GM21737 (cell line): ENCODE data around the gene ITGB3.
"Not testable (repeated sequence)": the region's sequence is repeated elsewhere in the genome, so short reads cannot be mapped to it uniquely, and the experiment has no call there.

Experiments used
- ATAC-seq: cut with Tn5 transposase; IDR thresholded peaks from one replicate; pipeline ENCODE4 v1.9.1; 2021; ENCODE audit warnings: mild to moderate bottlenecking, moderate library complexity; ENCODE audit not compliant: unreplicated experiment

ITGB3 gene

DNA sequence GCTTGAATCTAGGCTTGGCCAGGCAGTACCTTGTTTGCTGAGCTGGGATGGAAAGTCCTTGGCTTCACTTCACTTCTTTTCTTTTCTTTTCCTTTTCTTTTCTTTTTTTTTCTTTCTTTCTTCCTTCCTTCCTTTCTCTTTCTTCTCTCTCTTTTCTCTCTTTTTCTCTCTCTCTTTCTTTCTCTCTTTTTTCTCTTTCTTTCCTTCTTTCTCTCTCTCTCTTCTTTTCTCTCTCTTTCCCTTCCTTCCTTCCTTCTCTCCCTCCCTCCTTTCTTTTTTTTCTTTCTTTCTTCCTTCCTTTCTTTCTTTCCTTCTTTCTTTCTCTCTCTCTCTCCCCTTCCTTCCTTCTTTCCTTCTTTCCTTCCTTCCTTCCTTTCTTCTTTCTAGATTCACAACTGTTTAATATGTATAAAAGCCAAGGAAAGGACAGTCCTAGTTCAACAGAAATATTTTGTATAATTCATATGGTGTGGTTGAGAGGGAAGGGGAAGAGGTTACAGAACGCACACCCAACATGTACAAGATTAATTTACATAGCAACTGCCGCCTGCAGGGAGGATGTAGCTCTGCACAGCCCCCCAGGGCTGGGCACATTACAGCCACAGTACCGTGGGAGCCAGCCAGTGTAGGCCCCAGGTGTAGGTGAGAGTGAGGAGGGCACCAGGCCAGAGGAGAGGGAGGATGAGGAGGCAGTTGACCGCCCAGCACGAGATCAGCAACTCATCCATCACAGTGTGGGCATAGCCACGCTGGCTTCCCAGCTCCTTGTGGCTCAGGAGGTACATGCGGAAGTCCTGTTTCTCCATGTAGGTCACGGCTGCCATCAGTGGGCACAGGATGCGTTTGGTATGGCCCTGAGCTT, 9.7 kb upstream of the ITGB3 start:
- no peak for ATAC-seq

DNA sequence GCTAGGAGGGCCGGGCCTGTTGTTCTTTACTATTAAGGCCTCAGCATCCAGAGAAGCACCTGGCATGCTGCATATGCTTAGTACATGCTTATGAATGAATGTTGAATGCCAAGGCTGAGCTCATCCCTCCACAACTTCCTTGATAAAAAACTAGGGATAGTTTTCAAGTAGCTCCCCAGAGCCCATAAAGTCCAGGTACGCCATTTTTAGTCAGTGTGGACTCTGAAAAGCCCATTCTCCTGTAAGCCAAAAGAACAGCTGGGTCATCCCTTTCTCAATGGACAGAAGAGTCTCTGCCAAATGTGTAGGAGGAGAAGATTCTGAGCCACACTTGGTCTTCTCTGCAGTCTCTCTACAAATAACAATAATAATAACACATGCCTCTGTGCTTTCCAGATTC, 8.9 kb upstream of the ITGB3 start:
- ATAC-seq, result no peak

DNA sequence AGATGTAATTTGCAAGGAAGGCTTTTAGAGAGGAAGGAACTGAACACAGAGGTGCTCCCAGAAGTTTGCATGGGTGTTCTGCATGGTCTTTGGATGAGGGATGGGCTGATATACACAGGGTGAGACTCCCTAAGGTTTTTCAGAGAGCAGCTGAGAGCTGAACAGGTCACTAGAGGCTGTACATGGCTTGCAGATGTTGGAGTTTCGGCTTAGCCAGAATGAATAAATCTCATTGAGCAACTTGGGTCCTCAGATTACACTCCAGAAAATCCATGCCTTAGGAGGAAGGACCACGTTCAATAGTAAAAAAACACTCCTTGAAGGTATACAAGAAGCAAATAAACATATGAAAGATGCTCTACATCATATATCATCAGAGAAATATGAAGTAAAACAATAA, 7.5 kb upstream of the ITGB3 start:
- ATAC-seq, result no peak

DNA sequence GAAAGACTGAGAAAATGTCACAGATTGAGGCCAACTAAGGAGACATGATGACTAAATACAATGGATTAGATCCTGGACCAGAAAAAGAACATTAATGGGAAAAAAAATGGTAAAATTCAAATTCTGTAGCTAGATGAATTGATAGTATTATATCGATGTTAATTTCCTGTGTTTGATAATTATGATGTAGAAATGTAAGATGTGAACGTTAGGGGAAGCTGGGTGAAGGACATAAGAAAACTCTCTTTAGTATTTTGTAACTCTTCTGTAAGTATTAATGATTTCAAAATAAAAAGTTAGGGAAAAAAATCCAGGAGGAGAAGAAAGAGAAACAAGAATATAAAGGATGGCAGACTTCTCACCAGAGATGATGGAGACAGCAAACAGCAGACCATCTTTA, 2.8 kb upstream of the ITGB3 start:
- no peak for ATAC-seq

DNA sequence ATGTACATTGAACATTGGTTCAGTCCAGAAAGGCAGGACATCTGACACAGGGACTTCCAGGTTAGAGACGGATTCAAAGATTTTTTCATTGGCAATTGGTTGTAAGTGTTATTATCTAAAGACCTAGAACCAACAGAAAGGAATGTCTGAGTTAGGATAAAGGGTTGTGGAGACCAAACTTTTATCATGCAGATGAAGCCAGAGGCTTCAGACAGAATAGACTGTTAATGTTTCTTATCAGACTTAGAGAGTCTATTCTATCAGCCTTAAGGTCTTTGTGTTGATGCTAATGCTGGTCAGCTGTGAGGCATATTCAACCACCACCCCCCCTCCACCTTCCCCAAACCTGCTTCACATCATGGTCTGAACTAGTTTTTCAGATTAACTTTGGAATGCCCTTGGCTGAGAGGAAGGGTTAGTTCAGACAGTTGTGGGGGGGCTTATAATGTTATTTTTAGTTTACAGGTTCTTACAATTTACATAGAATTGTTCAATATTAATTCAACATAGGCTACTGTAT, 2.1 kb upstream of the ITGB3 start:
- ATAC-seq, result no peak

DNA sequence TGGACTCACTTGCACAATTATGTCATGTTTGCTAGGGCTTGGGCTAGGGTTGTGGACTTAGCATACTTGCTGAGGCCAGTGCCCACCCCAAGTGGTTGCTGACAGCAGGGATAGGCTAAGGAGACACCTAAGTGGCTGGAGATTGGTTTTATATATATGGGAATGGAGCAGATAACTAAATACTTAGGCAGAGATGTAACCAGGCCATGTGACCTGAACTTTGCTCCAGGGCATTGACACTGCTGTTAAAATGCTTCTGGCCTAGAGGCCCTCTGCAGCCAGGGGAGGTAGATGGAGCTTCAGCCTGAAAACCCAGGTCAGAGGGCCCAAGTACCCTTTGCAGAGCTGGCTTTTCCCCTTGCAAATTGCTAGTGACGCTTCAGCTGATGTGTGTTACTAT, 1.4 kb upstream of the ITGB3 start:
- no peak for ATAC-seq

DNA sequence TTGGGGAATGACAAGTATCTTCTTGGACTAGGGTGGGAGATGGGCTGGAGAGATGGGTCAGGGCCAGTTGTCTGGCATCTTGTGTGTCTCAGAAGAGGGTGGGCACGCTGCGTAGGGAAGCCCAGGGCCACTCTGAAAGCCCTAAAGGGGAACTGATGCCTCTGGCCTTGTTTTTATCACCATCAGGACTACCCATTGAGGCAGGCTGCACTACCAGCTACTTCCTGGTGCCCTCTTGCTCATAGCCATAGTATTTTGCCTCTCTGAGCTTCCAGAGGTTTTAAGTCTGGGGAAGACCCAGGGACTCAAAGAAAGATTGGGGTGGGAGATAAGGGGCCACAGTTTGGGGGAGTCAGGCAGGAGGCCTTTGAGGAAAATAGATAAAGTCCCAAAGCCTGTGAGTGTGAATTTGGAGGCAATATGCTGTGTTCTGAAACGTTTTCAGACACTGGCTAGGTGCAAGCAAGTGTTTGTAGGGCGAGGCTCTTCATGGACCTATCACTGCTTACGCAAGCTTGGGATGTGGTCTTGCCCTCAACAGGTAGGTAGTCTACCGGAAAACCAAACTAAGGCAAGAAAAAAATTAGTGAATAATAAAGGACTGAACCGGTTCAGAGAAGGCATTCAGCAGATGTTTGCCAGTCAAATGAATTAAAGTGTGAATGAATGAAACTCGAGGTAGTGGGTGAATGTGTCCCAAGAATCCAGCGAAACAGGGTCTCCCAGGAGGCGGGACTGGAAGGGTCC, 688 bp upstream of the ITGB3 start:
- no peak for ATAC-seq

DNA sequence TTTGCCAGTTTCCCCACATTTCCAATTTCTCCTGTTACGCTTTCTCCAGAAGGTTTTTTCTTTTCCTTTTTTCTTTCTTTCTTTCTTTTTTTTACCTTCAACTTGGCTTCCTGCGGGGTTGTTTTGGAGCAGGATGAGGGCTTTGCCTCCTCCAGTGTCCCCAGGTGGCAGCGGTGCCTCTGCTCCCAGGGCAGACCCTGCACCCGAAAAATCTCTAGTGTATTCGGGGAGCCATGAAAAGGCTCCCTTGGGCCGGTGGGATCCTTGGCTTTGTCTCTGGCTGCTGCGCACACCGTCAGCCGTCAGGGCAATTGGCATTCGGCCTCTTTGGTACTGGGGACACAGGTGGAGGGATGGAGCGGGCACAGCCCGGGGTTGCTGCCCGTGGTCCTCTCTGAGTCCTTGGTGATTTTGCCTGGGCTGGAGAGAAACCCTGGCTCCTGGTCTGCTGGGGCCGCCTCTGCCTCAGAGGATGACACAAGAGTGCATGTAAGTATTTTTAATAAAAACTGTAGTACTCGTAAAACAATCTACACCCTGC, 846 bp downstream of the ITGB3 start:
- no peak for ATAC-seq

DNA sequence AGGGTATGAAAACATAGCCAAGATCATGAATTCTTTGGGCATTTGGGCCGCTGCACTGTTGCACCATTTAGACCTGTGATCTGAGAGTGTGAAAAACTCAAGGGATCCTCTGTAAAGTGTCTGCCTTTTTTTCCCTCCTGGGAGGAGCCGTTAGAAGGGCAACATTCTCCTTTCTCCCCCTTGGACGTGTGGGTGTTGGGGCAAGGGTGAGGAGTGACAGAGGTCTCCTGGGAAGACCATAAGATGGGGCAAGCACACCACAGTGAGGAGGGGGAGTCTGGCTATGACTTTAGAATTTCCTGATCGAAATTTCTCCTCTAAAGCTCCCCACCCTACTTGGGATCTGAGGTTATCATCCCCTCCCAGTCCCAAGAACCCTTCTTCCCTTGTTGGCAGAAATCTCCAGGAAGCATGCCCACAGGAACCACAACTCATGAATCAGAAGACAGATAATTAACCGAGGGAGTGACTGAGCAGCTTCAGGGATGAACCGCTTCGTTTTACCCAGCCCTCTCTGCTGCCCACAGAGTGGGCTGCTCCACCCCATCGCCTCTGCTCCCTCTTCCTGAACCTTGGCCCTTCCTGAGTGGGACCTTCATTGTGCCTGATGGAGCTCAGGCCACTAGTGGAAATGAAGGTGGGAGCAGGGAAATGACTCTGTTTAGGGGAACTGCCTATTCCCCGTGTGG, 4.2 kb downstream of the ITGB3 start:
- no peak for ATAC-seq

DNA sequence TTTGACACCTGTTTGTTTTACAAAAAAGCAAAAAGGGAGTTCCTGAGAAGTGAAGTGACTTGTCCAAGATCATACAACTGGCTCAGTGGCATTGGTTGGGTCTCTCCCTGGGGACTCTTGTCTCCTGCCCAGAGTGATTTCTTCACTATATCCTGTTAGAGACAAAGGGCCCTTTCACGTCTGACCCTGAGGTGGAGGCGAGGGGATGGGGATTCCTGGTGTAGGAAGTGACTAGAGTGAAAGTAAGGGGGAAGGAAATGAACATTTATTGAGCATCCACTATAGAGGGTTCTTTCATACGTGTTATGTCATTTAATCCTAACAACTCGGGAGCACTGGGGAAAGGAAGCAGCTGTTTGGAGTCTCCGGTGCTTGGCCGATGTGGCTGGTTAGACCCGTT, 9.0 kb downstream of the ITGB3 start:
- ATAC-seq, result no peak

DNA sequence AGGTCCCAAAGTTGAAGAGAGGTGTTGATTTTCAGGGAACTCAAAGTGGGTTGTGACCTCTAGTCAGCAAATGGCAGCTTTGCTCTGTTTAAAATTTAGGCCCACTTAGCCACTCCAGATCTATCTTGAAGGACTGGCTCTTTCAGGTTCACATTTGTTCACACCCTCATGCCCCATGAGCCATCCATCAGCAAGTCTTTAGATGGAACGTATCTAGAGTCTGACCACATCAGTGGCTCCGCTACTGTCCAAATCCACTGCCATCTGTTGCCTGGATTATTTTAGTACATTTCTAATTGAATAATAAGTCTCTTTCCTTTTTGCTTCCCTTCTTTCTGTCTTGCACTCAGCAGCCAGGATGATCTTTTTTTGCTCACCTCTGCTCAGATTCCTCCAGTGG, 10.5 kb downstream of the ITGB3 start:
- no peak for ATAC-seq

DNA sequence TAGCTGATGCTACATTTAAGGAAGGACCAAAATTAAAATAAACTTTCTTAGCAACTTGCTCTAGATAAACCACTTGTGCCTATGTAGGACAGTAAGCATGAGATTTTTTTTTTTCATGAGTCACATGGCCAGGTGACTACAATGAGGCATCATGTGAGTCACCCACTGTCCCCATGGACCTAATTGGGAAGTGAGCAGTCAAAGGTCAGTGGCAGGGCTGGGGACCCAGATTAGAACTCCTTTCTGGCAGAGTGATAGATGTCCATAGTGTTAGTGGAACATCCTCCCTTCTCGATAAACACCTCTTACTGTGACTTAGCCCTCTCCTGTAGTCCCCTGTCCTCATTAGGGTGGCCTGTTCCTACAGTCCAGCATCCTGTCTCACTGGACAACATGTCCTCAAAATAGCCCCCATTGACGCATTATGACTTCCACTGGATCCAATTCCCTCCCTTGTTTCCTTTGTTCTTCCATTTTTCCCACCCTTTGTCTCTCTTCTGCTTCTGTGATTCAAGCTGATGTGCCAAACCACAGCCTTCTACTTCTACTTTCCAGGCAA, 12.4 kb downstream of the ITGB3 start:
- ATAC-seq, result no peak

DNA sequence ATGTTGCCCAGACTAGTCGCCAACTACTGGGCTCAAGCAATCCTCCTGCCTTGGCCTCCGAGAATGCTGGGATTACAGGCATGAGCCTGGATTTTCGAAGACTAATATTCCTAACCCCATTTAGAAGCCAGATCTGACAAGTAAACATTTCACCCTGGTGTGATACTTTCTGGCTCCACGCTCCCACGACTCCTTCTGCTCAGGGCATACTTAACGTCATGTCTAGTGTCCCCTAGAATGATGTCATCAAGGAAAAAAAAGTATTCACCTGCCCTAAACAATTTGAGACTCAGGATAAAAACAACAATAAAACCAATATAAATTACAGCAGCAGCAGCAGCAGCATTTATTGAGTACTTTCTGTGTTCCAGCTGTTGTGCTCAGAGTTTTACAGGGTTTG, 13.2 kb downstream of the ITGB3 start:
- ATAC-seq, result no peak

DNA sequence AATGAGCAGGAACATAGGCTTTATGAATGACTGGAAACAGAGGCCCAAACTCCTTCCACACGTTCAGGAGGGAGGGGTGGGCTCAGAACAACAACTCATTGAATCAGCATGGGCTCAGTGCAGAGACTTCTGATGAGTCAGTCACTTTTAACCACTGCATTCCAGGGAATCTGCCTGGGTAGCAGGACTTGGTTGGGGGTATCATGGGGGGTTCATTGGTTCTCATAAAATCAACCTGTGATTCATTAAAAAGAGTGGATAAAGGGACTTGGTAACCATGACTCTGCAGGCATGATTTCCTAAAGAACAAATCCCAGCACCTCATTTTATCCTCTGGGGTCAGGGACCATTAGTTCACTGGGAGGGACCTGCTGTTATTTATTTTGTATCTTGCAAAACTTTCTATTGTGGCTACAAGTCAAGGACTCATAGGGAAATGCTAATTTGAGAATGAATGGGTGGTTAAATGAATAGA, 13.8 kb downstream of the ITGB3 start:
- no peak for ATAC-seq

DNA sequence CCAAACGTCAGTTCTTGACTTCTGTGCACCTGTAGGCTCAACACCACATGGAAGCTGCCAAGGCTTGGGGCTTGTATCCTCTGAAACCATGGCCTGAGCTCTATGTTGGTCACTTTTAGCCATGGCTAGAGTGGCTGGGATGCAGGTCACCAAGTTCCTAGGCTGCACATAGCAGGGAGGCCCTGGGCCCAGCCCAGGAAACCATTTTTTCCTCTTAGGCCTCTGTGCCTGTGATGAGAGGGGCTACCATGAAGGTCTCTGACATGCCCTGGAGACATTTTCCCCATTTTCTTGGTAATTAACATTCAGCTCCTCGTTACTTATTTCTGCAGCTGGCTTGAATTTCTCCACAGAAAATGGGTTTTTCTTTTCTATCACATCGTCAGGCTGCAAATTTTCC, 15.3 kb downstream of the ITGB3 start:
- ATAC-seq, result not testable (repeated sequence)

DNA sequence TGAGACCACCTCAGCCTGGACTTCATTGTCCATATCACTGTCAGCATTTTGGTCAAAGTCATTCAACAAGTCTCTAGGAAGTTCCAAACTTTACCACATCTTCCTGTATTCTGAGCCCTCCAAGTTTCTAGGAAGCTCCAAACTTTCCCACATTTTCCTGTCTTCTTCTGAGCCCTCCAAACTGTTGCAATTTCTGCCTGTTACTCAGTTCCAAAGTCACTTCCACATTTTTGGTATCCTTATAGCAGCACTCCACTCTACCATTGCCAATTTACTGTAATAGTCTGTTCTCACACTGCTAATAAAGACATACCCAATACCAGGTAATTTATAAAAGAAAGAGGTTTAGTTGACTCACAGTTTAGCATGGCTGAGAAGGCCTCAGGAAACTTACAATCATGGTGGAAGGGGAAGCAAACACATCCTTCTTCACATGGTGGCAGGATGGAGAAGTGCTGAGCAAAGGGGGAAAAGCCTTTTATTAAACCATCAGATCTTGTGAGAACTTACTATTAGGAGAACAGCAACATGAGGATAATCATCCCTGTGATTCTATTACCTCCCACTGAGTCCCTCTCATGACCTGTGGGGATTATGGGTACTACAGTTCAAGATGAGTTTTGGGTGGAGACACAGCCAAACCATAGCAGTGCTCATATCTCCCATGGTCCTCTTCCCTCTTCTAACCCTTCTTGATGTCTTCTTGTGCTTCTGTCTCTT, 16.1 kb downstream of the ITGB3 start:
- ATAC-seq, result not testable (repeated sequence)

DNA sequence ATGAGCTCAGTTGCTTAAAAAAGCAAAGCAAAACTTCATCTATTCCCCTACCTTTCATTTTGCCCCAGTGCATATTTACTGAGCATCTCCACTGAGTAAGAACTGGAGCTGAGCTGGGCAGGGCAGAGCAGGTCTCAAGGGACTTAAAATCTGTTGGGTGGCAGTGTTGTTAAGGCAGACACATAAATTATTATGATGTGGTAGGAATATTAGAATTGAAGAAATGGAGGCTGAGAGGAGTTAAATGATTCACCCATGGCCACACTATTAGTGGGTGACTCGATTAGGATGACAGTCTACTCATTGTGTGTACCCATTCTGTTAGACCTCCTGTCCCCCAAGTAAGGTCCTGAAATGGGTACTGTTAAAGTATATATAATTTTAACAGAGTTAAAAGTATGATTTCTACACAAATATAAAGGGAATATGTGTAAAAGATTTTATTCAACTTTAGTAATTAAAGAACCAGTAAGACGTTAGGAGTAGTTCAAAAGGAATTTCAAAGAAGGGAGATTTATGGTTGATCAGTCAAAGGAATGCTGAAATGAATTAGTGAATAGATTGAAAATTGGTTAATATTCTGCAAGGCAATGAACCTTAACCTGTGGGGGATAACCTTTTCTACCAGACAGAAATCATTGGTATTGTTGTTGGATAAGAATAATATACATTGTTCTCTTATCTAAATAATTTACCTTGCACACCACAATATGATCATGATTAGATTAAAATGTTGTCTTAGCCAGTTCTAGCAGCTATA, 17.5 kb downstream of the ITGB3 start:
- ATAC-seq, result no peak

DNA sequence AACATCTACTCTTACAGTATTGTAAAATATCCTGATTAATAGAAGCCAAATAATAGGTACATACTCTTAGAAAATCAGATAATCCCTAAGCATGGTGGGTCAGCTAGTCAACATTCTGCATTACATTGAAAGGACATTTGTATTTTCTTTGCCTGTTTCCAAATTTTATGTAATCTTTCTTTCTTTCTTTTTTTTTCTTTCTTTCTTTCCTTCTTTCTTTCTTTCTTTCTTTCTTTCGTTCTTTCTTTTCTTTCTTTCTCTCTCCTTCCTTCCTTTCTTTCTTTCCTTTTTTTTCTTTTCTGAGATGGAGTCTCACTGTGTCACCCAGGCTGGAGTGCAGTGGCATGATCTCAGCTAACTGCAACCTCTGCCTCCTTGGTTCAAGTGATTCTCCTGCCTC, 18.9 kb downstream of the ITGB3 start:
- no peak for ATAC-seq

DNA sequence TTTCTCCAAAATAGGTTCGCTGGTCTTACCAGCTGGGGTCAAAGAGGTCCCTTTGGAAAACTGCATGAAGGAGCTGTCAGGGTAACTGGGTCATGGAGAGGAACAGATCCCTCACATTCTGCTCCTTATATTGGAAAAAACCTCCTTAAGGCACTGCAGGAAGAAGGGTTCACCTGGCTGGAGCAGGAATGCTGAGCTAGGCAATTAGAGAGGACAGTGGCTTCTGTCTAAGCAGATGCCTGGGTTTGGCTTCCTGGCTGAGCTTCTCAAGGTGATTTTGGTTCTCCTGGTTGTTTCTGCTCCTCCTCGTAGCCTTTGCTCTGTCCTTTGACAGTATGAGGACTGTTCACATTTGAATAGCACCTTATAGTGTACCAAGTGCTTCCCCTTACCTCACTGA, 19.6 kb downstream of the ITGB3 start:
- ATAC-seq, result no peak
